HepG2 (cell line): ENCODE data around the gene CTPS2. TPM values are rescaled to one million over a fixed set of nuclear protein-coding genes. Genes with fewer than 3 reads are reported as not detected.
A peak's percentile ranks its signal among the peaks of the same experiment; 100 is the strongest.

ENCODE experiments used
- ATF6 ChIP-seq: sonication (generic); formaldehyde crosslinking; conservative IDR thresholded peaks from 2 replicates; pipeline ENCODE4 v1.4.0; 2020; ENCODE audit warnings: missing genetic modification reagents
- BORCS8-MEF2B ChIP-seq: sonication (generic); formaldehyde crosslinking; IDR thresholded peaks from 2 replicates; pipeline ENCODE4 v1.8.0; 2022; ENCODE audit warnings: mild to moderate bottlenecking, missing genetic modification reagents
- BRF2 ChIP-seq: sonication (generic); formaldehyde crosslinking; IDR thresholded peaks from 2 replicates; pipeline ENCODE4 v1.8.1; 2022; ENCODE audit warnings: mild to moderate bottlenecking, missing genetic modification reagents
- FLYWCH1 ChIP-seq: sonication (generic); formaldehyde crosslinking; IDR thresholded peaks from 2 replicates; pipeline ENCODE4 v1.8.1; 2023; ENCODE audit warnings: mild to moderate bottlenecking, missing genetic modification reagents
- IKZF4 ChIP-seq: sonication (generic); formaldehyde crosslinking; IDR thresholded peaks from 2 replicates; pipeline ENCODE4 v1.5.1; 2020; ENCODE audit warnings: borderline replicate concordance, mild to moderate bottlenecking, low read depth, missing genetic modification reagents; ENCODE audit errors: not compliant biosample characterization
- KDM2A ChIP-seq: sonication (generic); formaldehyde crosslinking; IDR thresholded peaks from 2 replicates; pipeline ENCODE4 v1.4.0; 2020; ENCODE audit warnings: low read depth, missing genetic modification reagents, borderline replicate concordance
- KMT2B ChIP-seq: IDR thresholded peaks from 2 replicates; pipeline ENCODE4 v1.6.1; 2016; ENCODE audit warnings: missing genetic modification reagents, missing compliant biosample characterization
- PHF20 ChIP-seq: sonication (generic); formaldehyde crosslinking; IDR thresholded peaks from 2 replicates; pipeline ENCODE4 v1.5.0; 2020; ENCODE audit warnings: mild to moderate bottlenecking, missing genetic modification reagents
- PHF8 ChIP-seq: sonication (generic); formaldehyde crosslinking; IDR thresholded peaks from 2 replicates; pipeline ENCODE4 v1.5.0; 2020; ENCODE audit warnings: missing genetic modification reagents
- REPIN1 ChIP-seq: sonication (generic); formaldehyde crosslinking; IDR thresholded peaks from 2 replicates; pipeline ENCODE4 v1.8.0; 2022; ENCODE audit warnings: missing genetic modification reagents, low read depth, mild to moderate bottlenecking, borderline replicate concordance
- SP4 ChIP-seq: sonication (generic); formaldehyde crosslinking; IDR thresholded peaks from 2 replicates; pipeline ENCODE4 v1.8.1; 2023; ENCODE audit warnings: mild to moderate bottlenecking, missing genetic modification reagents
- ZBTB39 ChIP-seq: sonication (generic); formaldehyde crosslinking; IDR thresholded peaks from 2 replicates; pipeline ENCODE4 v1.5.0; 2020; ENCODE audit warnings: missing genetic modification reagents
- ZIK1 ChIP-seq: sonication (generic); formaldehyde crosslinking; IDR thresholded peaks from 2 replicates; pipeline ENCODE4 v1.5.0; 2020; ENCODE audit warnings: mild to moderate bottlenecking, low read depth, missing genetic modification reagents, borderline replicate concordance
- ZNF143 ChIP-seq: sonication (generic); formaldehyde crosslinking; IDR thresholded peaks from 2 replicates; pipeline ENCODE4 v1.4.0; 2020; ENCODE audit warnings: missing genetic modification reagents
- ZNF263 ChIP-seq: sonication (generic); formaldehyde crosslinking; IDR thresholded peaks from 2 replicates; pipeline ENCODE4 v1.4.0; 2020; ENCODE audit warnings: missing genetic modification reagents
- ZNF30 ChIP-seq: sonication (generic); formaldehyde crosslinking; IDR thresholded peaks from 2 replicates; pipeline ENCODE4 v1.5.0; 2020; ENCODE audit warnings: mild to moderate bottlenecking, missing genetic modification reagents
- ZNF367 ChIP-seq: sonication (generic); formaldehyde crosslinking; IDR thresholded peaks from 2 replicates; pipeline ENCODE4 v1.4.0; 2020; ENCODE audit warnings: missing genetic modification reagents, borderline replicate concordance
- ZNF556 ChIP-seq: sonication (generic); formaldehyde crosslinking; IDR thresholded peaks from 2 replicates; pipeline ENCODE4 v1.4.0; 2020; ENCODE audit warnings: mild to moderate bottlenecking, missing genetic modification reagents, borderline replicate concordance
- ZNF619 ChIP-seq: sonication (generic); formaldehyde crosslinking; IDR thresholded peaks from 2 replicates; pipeline ENCODE4 v1.4.0; 2020; ENCODE audit warnings: mild to moderate bottlenecking, missing genetic modification reagents
- ZNF788 ChIP-seq: sonication (generic); formaldehyde crosslinking; IDR thresholded peaks from 2 replicates; pipeline ENCODE4 v1.5.0; 2020; ENCODE audit warnings: mild to moderate bottlenecking, missing genetic modification reagents, borderline replicate concordance
- polyA plus RNA-seq, 8 experiments: library from polyadenylated mRNA; depleted of rRNA in 3 of 8; stranded (reverse) in 7 of 8; unstranded in 1 of 8; fragments of >200 nt; fragmentation: Illumina TruSeq in 4 of 8; extraction: Trizol in 4 of 8; gene quantifications; 2 replicates each; pipeline versions ENCODE4 v1.2.1 to v1.2.3, GENCODE V29; 2011 to 2016; ENCODE audit warnings: low read depth in 4 of 8, missing spikeins in 1 of 8, mixed read lengths in 1 of 8; ENCODE audit not compliant: insufficient read depth in 1 of 8
- total RNA-seq, 5 experiments: library from RNA; depleted of rRNA; stranded (reverse); fragments of >200 nt; fragmentation: Illumina TruSeq; extraction: Trizol; gene quantifications; 2 replicates each; pipeline ENCODE4 v1.2.3, GENCODE V29; 2016; ENCODE audit warnings: low read depth in 1 of 5
- TF ChIP-seq, protein P1 (sequence below): sonication (generic); formaldehyde crosslinking; IDR thresholded peaks from 2 replicates; pipeline ENCODE4 v1.8.0; 2022; ENCODE audit warnings: low read depth, missing genetic modification reagents

Gene CTPS2
- total and polyA plus RNA-seq, 2 of the 13 experiments (the other 11 are each of a cell fraction or from before 2014, with no cell fraction given): 10.3 to 26.1 TPM

DNA sequence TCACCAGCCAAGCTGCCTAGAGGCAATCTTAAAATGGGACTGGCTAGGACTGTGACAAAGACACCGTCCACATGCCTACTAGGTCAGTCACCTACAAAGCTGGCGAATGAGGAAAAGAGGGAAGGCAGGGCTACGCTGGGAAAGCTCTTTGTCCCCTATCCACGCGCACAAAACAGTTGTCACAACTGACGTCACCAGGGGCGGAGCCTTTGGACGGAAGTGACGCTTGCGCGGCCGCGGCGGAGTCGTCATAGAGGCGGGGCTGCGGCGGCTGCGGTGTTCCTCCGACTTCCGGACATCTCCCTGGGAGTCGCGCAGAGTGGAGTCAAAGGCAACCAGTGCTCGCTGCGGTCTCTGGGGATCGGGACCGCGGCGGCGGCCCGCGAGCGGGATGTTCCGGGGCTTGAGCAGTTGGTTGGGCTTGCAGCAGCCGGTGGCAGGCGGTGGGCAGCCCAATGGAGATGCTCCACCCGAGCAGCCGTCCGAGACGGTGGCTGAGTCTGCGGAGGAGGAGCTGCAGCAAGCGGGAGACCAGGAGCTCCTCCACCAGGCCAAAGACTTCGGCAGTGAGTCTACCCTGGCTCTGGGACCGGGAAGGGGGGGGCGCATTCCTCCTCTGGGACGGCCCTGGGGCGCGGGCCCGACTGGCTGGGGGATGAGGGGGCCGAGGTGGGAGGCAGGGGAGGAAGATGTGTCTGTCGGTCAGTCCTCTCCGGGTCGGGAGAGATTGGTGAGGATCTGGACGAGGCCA is 7.0 kb upstream of the CTPS2 start, which contains the start of gene SYAP1 (continued):
- TF ChIP-seq ZNF263 (CRISPR knock-in tag): peak; percentile 42; the same call in 1 of the 2 replicates
- no peak for TF ChIP-seq BRF2 (CRISPR knock-in tag)
- TF ChIP-seq, protein P1, sequence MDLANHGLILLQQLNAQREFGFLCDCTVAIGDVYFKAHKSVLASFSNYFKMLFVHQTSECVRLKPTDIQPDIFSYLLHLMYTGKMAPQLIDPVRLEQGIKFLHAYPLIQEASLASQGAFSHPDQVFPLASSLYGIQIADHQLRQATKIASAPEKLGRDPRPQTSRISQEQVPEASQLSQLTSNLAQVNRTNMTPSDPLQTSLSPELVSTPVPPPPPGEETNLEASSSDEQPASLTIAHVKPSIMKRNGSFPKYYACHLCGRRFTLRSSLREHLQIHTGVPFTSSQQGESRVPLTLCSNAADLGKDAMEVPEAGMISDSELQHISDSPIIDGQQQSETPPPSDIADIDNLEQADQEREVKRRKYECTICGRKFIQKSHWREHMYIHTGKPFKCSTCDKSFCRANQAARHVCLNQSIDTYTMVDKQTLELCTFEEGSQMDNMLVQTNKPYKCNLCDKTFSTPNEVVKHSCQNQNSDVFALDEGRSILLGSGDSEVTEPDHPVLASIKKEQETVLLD (CRISPR knock-in tag): 0 out of 2 replicates have a peak, but pooled peaks have one; percentile 62
- no peak for TF ChIP-seq FLYWCH1 (CRISPR knock-in tag)
- 0 out of 2 replicates have a peak, but pooled peaks have one; percentile 25 for TF ChIP-seq KDM2A (CRISPR knock-in tag)
- no peak for TF ChIP-seq ZNF30 (CRISPR knock-in tag)
- 0 out of 2 replicates have a peak, but pooled peaks have one; percentile 47 for TF ChIP-seq BORCS8-MEF2B (CRISPR knock-in tag)
- peak; percentile 43; the same call in 1 of the 2 replicates for TF ChIP-seq ZIK1 (CRISPR knock-in tag)
- peak; percentile 42; the same call in 1 of the 2 replicates for TF ChIP-seq REPIN1 (CRISPR knock-in tag)
- peak; percentile 56; the same call in 1 of the 2 replicates for TF ChIP-seq KMT2B (CRISPR knock-in tag)
- no peak for TF ChIP-seq ZNF619 (CRISPR knock-in tag)
- no peak for TF ChIP-seq IKZF4
- no peak for TF ChIP-seq ZBTB39 (CRISPR knock-in tag)
- peak; percentile 30; the same call in 1 of the 2 replicates for TF ChIP-seq ZNF556 (CRISPR knock-in tag)
- TF ChIP-seq ZNF788 (CRISPR knock-in tag): peak; percentile 52; the same call in 1 of the 2 replicates
- peak; percentile 86 for TF ChIP-seq PHF20 (CRISPR knock-in tag)
- TF ChIP-seq ZNF367 (CRISPR knock-in tag): no peak
- TF ChIP-seq ATF6 (CRISPR knock-in tag): no peak
- peak; percentile 43 for TF ChIP-seq ZNF143 (CRISPR knock-in tag)
- peak; percentile 89 for TF ChIP-seq SP4 (CRISPR knock-in tag)
- peak; percentile 77 for TF ChIP-seq PHF8 (CRISPR knock-in tag)
